NCI-H510A treated with DMSO at 0.1 percent for 48 hours (cell line): ENCODE results near the gene OSCP1.

ENCODE experiments used
- DNase-seq: peaks from one replicate; lab custom pipeline; 2025; lab: John Stamatoyannopoulos, UW

The OSCP1 gene

DNA sequence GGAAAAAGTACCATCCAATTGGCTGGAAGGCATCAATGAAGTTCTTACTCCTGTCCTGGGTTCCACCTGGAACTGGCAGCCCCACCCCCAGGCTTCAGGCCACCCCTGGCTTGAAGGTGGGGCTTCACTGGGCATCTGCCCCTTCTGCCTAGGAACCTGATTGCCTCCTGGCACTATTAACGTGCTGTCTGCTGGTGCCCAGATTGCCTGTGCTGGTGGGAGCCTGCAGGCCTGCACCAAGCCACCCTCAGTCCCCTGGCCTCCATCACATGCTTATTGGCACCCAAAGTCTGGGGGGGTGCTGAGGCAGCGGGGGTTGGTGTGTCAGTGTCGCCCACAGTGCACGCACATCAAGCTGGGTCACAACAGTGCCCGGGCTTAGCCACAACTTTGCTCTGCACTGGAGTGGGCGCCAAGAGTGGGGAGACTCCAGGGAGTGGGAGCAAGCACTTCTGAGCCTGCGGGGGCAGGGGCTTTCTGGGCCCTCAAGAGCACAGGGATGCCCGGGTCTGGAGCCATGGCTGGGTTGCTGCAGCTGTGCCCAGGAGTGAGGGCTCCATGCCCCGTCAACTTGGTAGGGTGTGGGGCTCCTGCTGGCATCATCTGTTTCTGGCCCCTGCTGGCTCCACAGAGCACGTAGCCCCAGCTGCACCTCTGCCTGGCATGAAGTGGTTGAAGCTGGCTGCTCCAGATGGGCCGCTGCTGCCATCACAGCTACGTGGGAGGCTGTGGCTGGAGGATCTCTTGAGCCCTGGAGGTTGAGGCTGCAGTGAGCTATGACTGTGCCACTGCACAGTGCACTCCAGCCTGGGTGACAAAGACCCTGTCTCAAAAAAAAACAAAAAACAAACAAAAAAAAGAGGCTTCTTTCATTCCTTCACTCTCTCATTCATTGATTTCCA, 48.4 kb downstream of the OSCP1 start:
- DNase-seq = no peak

DNA sequence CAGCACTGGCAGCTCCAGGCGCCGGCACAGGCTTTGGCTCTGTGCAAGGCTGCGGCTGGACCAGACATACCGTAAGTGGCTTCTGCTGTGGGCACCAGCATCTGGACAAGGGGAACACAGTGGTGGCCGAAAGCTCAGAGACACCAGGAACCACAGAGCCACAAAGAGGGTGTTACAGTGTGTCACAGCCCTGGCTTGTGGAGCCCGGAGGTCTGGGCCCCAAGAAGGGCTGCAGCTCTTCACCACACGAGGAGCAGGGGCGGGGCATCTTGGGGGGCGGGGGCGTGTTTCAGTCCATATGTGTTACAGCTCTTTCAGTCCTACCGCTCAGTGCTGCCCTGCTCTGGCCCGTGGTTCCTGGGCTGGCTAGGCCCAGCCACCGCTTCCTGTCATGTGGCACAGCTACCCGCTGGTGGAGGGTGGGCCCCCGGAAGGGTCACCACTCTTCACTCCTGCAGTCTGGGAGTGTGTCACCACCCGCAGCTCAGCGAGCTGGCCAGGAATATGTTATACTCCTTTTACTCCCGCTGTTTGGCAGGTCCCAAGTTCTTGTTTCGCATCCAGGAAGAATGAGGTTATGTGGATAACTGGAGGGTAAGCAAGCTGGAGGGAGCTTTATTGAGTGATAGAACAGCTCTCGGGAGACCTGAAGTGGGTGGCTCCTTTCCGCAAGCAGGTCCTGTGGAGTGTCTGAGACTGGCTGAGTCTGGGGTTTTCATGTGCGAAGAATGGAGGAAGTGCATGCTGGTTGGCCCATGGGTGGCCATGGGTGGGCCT, 49.2 kb downstream of the OSCP1 start:
- DNase-seq = no peak

- DNase-seq = no peak
These were observed 49.8 kb downstream of the OSCP1 start for GRCh38 chr1:36400514-36400824.

DNA sequence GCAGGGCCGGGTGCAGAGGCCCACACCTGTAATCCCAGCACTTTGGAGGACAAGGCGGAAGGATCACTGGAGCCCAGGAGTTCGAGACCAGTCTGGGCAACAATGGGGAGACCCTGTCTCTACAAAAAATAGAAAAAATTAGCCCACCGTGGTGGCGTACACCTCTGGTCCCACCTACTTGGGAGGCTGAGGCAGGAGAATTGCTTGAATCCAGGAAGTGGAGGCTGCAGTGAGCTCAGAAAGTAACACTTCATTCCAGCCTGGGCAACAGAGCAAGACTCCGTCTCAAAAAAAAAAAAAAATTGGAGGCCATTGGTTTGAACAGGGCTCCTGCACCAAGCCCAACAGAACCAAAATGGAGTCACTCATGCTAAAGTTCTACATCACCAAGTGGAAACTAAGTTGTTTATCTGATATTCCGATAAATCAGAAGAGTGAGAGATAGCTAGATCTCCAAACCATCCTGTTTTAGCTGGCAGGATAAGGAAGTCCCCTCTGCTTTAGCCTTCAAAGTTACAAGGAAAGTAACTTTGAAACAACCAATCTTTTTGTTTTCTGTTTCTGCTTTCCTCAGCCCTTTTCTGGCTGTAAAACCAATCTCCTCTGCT, 51.8 kb downstream of the OSCP1 start:
- DNase-seq = no peak

DNA sequence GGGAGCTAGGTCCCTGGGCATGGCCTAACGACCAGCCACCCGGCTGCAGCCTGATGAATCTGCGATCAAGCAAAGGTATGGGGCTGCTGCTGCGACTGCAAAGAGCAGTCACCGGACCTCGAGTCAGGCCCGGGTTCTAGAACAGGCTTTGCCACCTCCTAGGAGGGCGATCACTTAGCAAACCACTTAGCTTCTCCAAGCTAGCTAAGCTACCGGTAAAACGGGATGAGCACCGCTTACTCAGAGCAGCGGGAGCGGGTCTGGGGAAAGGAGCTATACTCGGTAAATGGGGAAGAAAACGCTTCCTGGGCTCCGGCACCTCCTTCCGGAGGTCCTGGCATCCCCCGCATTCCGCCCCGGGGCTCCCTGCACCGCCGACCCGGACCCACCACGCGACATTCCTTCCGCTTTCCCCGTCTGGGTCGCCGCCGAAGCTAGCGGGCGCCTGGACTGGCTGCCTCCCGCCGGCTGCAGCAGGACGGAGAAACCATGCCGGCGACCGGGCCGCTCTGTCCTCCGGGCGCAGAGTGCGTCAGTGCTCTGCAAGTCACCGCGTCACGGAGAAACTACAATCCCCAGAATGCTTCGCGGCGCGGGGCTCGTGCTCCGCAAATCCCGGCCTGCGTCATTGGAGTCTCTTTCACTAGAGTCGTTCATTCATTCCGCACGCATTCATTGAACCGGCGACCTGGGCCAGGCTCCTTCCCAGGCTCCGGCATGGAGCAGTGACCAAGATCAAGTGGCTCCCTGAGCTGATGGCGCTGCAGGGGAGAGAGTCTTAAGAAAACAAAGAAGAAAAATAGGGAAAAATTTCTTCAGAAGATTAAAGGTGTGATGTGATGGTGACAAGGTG, 52.6 kb downstream of the OSCP1 start, which contains the start of gene LSM10:
TSS of gene LSM10 (minus strand) at position 531 of the 853 bp plus-strand sequence. CDS start 3,779 bp downstream, outside the sequence.
- peak; percentile 99 for DNase-seq

- no peak for DNase-seq
These were observed 53.2 kb downstream of the OSCP1 start for GRCh38 chr1:36397083-36397377.

DNA sequence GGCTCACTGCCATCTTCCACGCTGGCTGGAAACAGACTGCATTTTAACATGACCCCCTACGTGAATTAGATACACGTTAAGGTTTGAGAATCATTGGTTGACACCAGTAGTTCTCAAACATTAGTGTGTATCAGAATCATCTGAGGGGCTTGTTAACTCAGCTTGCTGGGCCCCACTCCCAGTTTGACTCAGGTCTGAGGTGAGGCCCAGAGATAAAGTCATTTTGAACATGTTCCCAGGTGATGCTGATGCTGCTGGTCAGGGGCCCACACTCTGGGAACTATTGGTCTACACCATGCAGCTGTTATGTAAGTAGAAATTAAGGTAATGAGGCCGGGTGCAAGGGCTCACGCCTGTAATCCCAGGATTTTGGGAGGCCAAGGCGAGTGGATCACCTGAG, 53.9 kb downstream of the OSCP1 start:
- DNase-seq = no peak

DNA sequence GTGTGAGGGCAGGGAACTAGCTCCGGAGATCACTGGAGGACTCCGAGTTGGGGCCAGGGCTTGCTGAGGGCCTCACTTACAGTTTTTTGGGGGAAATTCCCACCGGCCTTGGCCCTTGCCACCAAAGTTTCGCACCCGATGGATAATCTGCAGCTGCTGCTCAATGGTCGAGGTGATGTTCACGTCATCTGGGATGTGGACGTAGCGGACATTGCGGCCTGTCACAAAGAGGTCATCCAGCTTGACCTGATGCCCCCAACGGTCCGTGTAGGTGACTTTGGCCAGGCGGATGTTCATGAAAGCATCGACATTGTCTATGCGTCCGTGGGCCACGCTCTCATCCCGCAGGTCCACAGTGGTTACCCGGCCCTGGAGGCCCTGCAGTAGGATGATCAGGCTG, 56.6 kb downstream of the OSCP1 start:
- no peak for DNase-seq

- no peak for DNase-seq
These were observed 57.4 kb downstream of the OSCP1 start for GRCh38 chr1:36392836-36393235.

- no peak for DNase-seq
These were observed 59.0 kb downstream of the OSCP1 start for GRCh38 chr1:36391271-36391670.

DNA sequence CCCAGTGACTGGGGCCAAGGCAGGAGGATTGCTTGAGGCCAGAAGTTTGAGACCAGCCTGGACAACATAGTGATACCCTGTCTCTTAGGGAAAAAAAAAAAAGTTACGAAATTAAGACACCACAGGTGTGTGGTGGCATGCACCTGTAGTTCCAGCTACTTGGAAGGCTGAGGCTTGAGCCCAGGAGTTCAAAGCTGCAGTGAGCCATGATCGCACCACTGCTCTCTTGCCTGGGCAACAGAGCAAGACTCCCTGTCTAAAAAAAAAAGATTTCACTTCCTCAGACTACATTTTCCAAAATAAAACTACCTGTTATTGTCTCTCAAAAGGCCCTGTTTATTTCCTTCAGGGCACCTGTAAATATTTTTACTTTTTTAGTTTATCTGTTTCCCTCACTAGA, 59.8 kb downstream of the OSCP1 start:
- no peak for DNase-seq

DNA sequence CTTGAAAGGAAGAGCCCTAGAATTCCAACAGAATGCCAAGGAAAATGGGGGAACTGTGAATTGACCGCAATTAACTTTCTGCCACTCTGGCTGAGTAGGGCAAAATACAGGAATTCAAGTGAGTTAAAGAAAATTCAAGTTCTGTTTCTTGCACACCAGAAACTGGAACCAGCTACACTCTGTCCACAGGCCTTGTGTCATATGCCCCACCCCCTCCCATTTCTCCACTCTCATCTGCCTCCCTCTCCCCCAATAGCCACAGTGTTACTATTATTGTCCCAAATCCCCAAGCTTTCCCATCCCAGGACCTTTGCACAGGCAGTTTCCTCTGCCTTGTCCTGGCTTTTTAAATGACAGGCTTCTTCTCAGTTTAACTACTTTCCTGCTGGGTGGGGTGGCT, 60.3 kb downstream of the OSCP1 start:
- no peak for DNase-seq

DNA sequence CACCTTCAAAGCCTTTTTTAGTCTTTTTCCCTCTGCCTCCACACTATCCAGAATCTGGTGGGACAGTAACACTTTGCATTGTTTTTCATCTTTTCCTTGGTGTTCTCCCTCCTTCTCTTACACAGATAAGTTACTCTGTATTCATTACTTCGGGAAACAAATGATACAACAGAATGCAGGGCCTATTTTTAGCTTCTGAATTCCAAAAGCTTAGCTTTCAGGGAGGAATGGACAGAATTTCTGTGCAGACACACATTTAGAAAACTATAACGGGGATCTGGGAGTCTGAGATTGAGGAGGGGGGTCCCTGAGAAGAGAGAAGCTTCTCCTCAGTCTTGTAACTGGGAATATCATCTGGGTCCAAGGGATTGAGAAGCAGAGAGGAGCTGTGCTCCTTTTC, 61.0 kb downstream of the OSCP1 start:
- no peak for DNase-seq

DNA sequence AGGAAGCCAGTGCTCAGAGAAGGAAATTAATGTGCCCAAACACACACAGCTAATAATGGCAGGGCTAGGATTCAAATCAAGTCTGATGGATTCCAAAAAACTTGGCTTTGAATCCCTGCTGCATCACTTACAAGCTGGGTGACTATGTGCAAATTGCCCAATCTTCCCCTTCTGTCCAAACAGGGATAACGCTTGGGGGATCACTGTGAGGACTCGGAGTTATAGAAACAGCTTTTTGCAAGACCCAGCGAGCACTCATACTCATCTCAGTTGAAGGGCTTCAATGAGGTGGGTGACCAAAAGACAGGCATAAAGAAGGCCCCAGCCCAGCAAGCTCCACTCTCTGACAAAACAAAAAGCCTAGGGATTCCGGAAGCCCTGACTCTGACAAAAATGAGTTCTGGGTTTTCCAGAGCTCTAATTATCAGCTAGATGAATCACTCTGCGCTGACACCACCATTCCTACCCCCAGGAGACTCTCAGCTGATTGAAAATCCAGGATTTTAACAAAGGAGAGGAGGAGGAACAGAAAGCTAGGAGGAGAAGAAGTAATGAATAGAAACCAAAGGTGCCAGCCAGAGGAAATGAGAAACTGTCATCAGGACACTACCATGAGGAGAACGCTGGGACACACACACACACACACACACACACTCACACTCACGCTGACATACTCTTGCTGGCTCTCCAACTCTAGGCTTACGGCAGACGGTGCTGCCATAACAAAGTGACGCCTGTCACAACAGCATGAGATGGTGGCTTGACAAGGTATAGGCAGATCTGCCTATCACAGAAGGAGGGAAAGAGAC, 62.9 kb downstream of the OSCP1 start:
- no peak for DNase-seq

GRCh38 chr1:36386265-36387140, 63.7 kb downstream of the OSCP1 start:
- DNase-seq = peak; percentile 99

- DNase-seq = peak; percentile 100
These were observed 64.6 kb downstream of the OSCP1 start, which contains the start of gene STK40 for GRCh38 chr1:36385410-36386264. TSS of gene STK40 (minus strand) at chr1:36385924. CDS start at chr1:36361332, 24,592 bp downstream.

DNA sequence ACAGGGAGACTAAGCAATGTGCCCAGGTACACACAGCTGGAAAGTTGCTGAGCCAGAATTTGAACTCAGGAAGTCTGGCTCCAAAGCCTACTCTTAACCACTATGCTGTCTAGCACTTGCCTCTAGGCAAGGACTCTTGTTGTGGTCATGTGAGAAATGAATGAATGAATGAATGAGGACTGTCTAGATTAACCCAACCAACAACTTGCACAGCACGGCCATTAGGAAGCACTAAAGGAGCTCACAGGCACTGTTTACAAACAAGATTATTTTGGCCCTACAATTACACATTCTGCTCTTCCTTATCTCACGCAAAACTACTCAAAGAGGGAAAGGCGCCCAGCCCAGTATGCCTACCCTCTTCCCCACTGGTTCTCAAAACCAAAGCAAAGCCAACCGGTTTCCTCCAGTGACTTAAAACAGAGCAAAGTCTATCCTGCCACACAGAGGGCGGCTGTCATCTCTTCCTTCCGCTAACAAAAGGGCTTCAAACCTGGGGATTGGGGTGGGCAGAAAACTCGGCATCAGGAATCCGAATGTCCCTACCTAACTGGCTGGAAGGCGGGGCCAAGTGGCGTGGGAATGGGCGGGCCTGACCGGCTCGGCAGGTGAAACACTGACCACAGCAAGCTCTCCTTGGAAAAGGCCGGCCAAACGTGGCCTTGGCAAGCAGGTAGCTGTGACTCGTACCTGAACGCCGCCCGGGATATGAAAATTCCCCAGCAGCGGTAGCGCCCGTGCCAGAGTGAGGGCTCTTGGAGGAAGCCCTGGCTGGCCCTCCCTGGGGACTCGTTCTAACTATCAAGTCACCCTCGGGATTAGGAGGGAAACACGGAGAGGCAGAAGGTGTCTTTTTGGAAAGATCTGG, 65.5 kb downstream of the OSCP1 start:
- peak; percentile 93 for DNase-seq

GRCh38 chr1:36383240-36383639, 67.0 kb downstream of the OSCP1 start:
- no peak for DNase-seq
